ENCODE results near the gene LAMC3. TPM values are rescaled to one million over a fixed set of nuclear protein-coding genes. Genes with fewer than 3 reads are reported as not detected.

LAMC3 gene
- total RNA-seq, 2 experiments from 2014 or later = 0.69 to 0.98 TPM

GRCh38 chr9:131021785-131022184 lies 12.8 kb downstream of the LAMC3 start:
- H3K4me3 Mint-ChIP-seq = no peak overlapping the region
- H3K27ac Mint-ChIP-seq = no peak overlapping the region
- H3K36me3 Mint-ChIP-seq (ENCODE audit: low read depth) = no peaks in the 10 kb centered on the region
- H3K9me3 Mint-ChIP-seq = no peaks in the 10 kb centered on the region
- intact Hi-C loops (cut with micrococcal nuclease) = no loop called here
- no peak for DNase-seq
- CTCF ChIA-PET = interaction anchor here (2.3 kb wide), 1 partner anchor 24 kb away, joined by 9 read pairs; no protein-coding TSS in a partner anchor
- H3K4me1 Mint-ChIP-seq (ENCODE audit: low read depth) = no peaks in the 10 kb centered on the region
- peaks cover 3% of the 10 kb centered on the region for H3K27me3 Mint-ChIP-seq (ENCODE audit: low read depth)

DNA sequence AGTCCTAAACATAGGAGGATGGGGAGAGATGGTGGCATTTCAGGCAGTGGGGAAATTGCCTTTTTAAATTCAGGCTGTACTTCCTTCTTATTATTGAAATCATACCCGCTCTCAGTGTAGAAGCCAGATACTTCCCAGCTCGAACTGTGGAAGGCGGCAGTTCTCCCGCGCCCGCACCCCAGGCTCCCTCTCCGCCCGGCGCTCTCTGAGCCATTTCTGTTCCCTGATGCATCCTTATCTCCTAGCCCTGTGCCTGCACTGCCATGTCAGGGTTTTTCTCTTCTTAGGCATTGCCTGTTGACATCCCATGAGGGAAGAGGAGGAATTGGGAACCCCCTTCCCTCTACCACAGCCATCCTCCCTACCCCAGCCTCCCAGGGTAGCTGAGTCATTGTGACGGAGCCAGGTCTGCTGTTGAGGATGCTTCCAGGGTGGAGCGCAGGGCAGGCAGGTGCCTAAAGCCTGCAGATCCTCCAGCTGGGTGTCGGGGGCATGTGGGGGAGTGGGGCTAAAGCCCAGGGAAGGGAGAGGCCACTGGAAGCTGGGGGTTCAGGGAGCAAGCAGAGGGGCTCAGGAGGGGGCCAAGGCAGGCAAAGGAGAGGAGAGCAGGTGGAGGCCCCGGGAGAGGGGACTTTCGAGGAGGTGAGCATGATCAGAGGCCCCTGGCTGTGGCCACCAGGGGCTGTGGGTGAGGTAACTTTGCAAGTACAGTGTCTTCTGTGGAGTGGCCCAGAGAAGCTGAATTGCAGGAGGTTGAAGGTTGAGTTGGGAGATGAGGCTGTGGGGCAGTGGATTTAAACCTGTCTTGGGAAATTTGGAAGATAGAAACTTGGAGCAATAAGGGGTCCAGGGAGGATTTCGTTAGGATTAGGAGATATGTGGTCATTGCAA lies 16.2 kb downstream of the LAMC3 start:
- Mint-ChIP-seq H3K36me3 (ENCODE audit: low read depth) (no peaks in the 10 kb centered on the region), H3K27ac (no peak overlapping the region), H3K9me3 (no peaks in the 10 kb centered on the region), H3K27me3 (ENCODE audit: low read depth) (no peaks in the 10 kb centered on the region), H3K4me1 (ENCODE audit: low read depth) (no peaks in the 10 kb centered on the region), H3K4me3 (no peak overlapping the region)
- intact Hi-C loops (cut with micrococcal nuclease) = no loop called here
- DNase-seq = no peak
- CTCF ChIA-PET = no interaction called here

GRCh38 chr9:131025953-131026858 lies 17.2 kb downstream of the LAMC3 start:
- CTCF ChIA-PET = no interaction called here
- Mint-ChIP-seq H3K36me3 (ENCODE audit: low read depth) (no peaks in the 10 kb centered on the region), H3K27ac (no peak overlapping the region), H3K27me3 (ENCODE audit: low read depth) (no peaks in the 10 kb centered on the region), H3K4me3 (no peak overlapping the region), H3K4me1 (ENCODE audit: low read depth) (no peaks in the 10 kb centered on the region), H3K9me3 (no peaks in the 10 kb centered on the region)
- no peak for DNase-seq
- intact Hi-C loops (cut with micrococcal nuclease) = no loop called here

- Mint-ChIP-seq H3K9me3 (no peaks in the 10 kb centered on the region), H3K4me3 (no peak overlapping the region), H3K36me3 (ENCODE audit: low read depth) (no peaks in the 10 kb centered on the region), H3K27me3 (ENCODE audit: low read depth) (no peaks in the 10 kb centered on the region), H3K27ac (no peak overlapping the region), H3K4me1 (ENCODE audit: low read depth) (no peaks in the 10 kb centered on the region)
- no peak for DNase-seq
- intact Hi-C loops (cut with micrococcal nuclease) = no loop called here
- CTCF ChIA-PET = no interaction called here
These were observed 18.3 kb downstream of the LAMC3 start for GRCh38 chr9:131027048-131027871.

DNA sequence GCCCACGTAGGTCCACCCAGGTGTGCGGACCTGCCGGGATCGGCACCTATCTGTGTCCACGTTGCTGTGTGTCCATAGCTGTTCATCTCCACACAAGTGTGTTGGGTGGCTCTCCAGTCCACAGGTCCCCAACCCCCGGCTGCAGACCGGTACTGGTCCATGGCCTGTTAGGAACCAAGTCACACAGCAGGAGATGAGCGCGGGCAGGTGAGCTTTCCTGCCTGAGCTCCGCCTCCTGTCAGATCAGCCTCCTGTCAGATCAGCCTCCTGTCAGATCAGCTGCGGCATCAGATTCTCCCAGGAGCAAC lies 18.9 kb downstream of the LAMC3 start:
- CTCF ChIA-PET = no interaction called here
- Mint-ChIP-seq H3K36me3 (ENCODE audit: low read depth) (no peaks in the 10 kb centered on the region), H3K27me3 (ENCODE audit: low read depth) (no peaks in the 10 kb centered on the region), H3K4me3 (no peak overlapping the region), H3K4me1 (ENCODE audit: low read depth) (no peaks in the 10 kb centered on the region), H3K27ac (no peak overlapping the region), H3K9me3 (no peaks in the 10 kb centered on the region)
- no peak for DNase-seq
- intact Hi-C loops (cut with micrococcal nuclease) = no loop called here

DNA sequence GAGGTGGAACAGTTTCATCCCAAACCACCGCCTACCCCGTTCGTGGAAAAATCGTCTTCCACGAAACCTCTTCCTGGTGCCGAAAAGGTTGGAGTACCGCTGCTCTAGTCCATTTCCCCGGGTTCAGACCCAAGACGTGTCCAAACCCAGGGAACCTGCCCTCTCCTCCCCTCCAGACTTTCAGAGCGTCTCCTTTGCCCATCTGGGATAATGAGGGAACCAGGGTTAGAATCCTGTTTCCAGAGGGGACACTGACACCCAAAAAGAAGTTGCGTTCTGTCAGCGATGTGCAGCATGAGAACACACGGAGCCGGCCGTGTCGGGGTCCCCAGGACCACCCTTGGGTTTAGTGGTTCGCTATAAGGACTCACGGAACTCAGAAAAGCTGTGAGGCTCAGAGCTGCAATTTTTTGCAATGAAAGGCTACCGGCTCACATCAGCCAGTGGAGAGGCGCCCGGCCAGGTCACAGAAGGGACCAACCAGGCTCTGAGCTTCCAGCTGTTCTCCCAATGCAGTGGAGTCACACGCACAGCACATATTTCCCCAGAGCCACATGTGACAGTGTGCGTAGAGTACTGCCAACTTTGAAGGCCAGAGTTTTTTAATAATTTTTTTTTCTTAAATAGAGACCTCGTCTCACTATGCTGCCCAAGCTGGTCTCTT lies 19.4 kb downstream of the LAMC3 start:
- Mint-ChIP-seq H3K9me3 (no peaks in the 10 kb centered on the region), H3K4me1 (ENCODE audit: low read depth) (no peaks in the 10 kb centered on the region), H3K27me3 (ENCODE audit: low read depth) (no peaks in the 10 kb centered on the region), H3K36me3 (ENCODE audit: low read depth) (no peaks in the 10 kb centered on the region), H3K4me3 (no peak overlapping the region), H3K27ac (no peak overlapping the region)
- intact Hi-C loops (cut with micrococcal nuclease) = no loop called here
- no peak for DNase-seq
- CTCF ChIA-PET = no interaction called here

DNA sequence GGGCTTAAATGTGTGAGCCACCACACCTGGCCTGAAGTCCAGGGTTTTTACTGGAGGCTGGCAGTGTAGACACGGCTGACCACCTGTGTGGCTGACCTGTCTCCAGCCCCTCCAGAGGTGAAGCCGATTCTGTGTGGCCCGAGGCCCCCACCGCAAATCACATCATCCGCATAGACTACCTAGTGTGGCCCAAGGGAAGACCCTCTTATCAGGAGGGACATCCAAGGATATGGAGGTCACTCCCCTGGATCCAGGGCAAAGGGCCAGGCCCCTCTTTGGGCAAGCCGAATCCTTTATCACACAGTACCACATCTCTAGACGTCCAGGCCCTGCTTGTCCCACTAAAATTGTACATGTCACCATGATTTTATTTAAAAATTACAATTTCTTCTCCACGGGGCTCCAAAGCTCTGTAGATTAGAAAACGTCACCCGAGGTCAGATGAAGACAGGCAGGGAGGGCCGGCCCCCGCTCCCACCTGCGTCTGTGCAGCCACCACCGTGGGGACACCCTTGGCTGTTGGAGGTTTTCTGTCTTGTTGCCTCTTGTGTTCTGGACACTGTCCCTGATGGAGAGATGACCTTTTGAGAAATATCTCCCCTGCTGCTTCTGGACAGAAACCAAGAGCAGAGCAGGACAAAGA lies 20.1 kb downstream of the LAMC3 start:
- Mint-ChIP-seq H3K4me1 (ENCODE audit: low read depth) (no peaks in the 10 kb centered on the region), H3K36me3 (ENCODE audit: low read depth) (no peaks in the 10 kb centered on the region), H3K27me3 (ENCODE audit: low read depth) (no peaks in the 10 kb centered on the region), H3K27ac (no peak overlapping the region), H3K4me3 (no peak overlapping the region), H3K9me3 (no peaks in the 10 kb centered on the region)
- CTCF ChIA-PET = no interaction called here
- intact Hi-C loops (cut with micrococcal nuclease) = no loop called here
- no peak for DNase-seq

DNA sequence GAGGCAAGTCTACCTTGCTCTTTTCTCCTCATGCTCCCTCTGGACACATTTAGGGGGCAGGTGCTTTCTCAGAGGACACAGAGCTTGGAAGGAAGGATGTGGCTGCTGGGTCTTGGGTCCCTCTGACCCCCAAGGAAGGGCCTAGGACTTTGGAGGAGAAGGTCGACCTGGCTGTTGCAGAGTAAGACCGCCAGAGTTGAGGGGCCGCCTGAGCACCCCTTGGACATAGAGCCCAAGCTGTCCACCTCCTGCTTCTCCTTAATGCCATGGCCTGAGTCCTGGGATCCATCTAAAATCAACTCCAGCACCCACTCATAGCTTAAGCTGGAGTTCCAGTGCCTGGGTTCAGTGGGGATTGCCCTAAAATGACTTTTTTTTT lies 20.6 kb downstream of the LAMC3 start:
- intact Hi-C loops (cut with micrococcal nuclease) = no loop called here
- H3K4me3 Mint-ChIP-seq = no peak overlapping the region
- no peak for DNase-seq
- no peak overlapping the region for H3K27ac Mint-ChIP-seq
- CTCF ChIA-PET = no interaction called here
- no peaks in the 10 kb centered on the region for H3K36me3 Mint-ChIP-seq (ENCODE audit: low read depth)
- no peaks in the 10 kb centered on the region for H3K4me1 Mint-ChIP-seq (ENCODE audit: low read depth)
- H3K9me3 Mint-ChIP-seq = no peaks in the 10 kb centered on the region
- no peaks in the 10 kb centered on the region for H3K27me3 Mint-ChIP-seq (ENCODE audit: low read depth)

- H3K9me3 Mint-ChIP-seq = no peaks in the 10 kb centered on the region
- no peaks in the 10 kb centered on the region for H3K27me3 Mint-ChIP-seq (ENCODE audit: low read depth)
- no peak overlapping the region for H3K27ac Mint-ChIP-seq
- no peaks in the 10 kb centered on the region for H3K4me1 Mint-ChIP-seq (ENCODE audit: low read depth)
- DNase-seq = no peak
- H3K4me3 Mint-ChIP-seq = no peak overlapping the region
- no peaks in the 10 kb centered on the region for H3K36me3 Mint-ChIP-seq (ENCODE audit: low read depth)
- intact Hi-C loops (cut with micrococcal nuclease) = no loop called here
- CTCF ChIA-PET = interaction anchor here (2.1 kb wide), 1 partner anchor 16 kb away, joined by 5 read pairs; no protein-coding TSS in a partner anchor
These were observed 21.4 kb downstream of the LAMC3 start for GRCh38 chr9:131030239-131031004.

DNA sequence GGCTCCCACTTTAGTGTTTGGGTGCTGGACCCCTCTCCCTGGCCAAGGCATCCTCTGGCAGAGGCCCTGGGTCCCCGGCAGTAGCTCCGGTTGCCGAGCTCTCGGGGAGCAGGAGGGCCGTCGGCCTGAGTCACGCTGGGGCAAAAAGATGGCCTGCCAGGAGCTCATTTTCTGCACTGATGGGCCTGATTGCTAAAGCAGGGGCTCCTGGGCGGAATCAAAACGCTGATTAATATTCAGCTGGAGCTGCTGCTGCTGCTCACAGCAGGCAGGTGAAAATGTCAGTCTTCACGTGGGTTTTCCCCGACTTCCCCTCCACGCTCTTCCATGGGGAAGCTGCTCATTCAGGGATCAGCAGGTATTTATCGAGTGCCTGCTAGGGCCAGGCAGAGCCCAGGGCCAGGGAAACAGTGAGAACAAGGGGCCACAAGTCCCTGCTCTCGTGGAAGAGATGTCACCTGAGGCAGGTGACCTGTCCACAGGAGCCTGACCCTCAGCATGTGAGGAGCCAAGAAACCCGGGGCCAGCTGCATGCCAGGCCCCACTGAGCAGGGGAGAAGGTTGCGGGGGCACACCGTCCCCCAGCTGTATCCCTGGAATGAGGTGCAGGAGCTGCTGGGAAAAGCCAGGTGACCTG lies 22.1 kb downstream of the LAMC3 start:
- no peaks in the 10 kb centered on the region for H3K27me3 Mint-ChIP-seq (ENCODE audit: low read depth)
- DNase-seq = no peak
- intact Hi-C loops (cut with micrococcal nuclease) = no loop called here
- H3K27ac Mint-ChIP-seq = no peak overlapping the region
- no peaks in the 10 kb centered on the region for H3K9me3 Mint-ChIP-seq
- H3K36me3 Mint-ChIP-seq (ENCODE audit: low read depth) = no peaks in the 10 kb centered on the region
- H3K4me1 Mint-ChIP-seq (ENCODE audit: low read depth) = no peaks in the 10 kb centered on the region
- H3K4me3 Mint-ChIP-seq = no peak overlapping the region
- CTCF ChIA-PET = interaction anchor here (2.1 kb wide), 1 partner anchor 15 kb away, joined by 5 read pairs; no protein-coding TSS in a partner anchor

DNA sequence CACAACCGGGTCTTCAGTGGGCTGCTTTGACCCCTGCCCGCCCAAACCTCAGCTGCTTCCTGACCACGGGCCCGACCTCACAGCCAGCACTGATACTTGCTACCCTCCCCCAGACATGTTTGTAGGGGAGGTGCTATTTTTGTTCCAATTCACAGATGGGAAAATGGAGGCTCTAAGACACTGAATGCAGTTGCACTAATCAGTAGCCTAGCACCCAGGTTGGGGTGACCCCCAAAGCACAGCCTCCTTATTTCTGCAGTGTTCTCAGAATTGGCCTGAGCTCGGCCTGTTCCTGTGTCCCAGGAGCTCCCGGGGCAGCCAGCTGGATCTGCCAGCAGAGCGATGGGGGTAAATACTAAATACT lies 22.6 kb downstream of the LAMC3 start:
- no peaks in the 10 kb centered on the region for H3K4me1 Mint-ChIP-seq (ENCODE audit: low read depth)
- intact Hi-C loops (cut with micrococcal nuclease) = no loop called here
- H3K27ac Mint-ChIP-seq = no peak overlapping the region
- H3K4me3 Mint-ChIP-seq = no peak overlapping the region
- no peak for DNase-seq
- CTCF ChIA-PET = interaction anchor here (2.1 kb wide), 1 partner anchor 15 kb away, joined by 5 read pairs; no protein-coding TSS in a partner anchor
- H3K9me3 Mint-ChIP-seq = no peaks in the 10 kb centered on the region
- H3K36me3 Mint-ChIP-seq (ENCODE audit: low read depth) = no peaks in the 10 kb centered on the region
- H3K27me3 Mint-ChIP-seq (ENCODE audit: low read depth) = no peaks in the 10 kb centered on the region
